RPMI7951 (cell line): ENCODE results near the gene GALNT13. TPM values are rescaled to one million over a fixed set of nuclear protein-coding genes. Genes with fewer than 3 reads are reported as not detected.

Experiments used
- DNase-seq: peaks from one replicate; pipeline ENCODE4 v3.0.0-alpha.2; 2012; ENCODE audit warnings: low read depth
- total RNA-seq: library from RNA; depleted of rRNA; stranded (reverse); fragments of >200 nt; shearing (Covaris generic); gene quantifications from 2 replicates; pipeline ENCODE4 v1.2.3, GENCODE V29; 2014; rRNA removed

The GALNT13 gene
- not detected in 2 replicates for total RNA-seq

DNA sequence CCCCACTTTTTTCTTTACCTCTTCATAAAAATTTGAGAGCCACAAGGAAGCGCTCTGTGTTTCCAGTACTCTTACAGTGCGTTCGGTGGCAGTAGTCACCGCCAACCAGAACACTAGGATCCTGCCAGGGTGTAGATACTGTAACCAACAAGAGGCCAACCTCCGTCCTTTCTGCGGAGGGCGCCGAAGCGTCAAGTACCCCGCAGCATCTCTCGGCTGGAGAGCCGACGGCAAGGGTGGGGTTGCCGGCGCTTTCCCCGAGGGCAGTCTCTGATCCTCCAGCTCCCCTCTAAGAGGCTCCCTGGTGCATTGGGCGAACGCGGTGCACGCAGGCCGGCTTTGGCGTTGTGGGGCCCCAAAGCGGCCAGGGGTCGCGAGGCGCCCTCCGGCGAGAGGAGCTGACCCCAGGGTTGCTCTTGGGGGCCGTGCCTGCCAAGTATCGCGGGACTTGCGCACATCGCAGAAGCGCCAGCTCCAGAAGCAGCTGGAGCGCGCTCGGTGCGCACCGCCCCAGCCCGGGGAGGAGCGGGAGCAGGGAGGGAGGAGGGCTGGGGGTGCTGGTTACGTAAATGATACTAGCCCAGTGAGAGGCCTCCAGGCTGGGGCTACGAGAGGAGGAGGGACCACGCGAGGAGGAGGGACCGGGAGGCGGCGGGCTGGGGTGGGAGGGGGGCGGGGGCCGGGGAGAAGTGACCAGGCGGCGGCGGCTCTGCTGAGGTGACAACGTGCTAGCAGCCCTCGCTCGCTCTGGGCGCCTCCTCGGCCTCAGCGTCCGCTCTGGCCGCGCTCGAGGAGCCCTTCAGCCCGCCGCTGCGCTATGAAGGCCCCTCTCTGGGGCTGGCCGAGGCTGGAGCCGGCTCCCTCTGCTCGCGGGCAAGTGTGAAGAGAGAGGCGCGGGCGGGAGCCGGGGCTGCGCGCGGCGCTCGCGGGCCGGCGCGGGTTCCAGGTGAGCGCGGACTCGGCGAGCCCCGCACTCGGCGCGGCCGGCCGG, at the start of gene GALNT13:
TSS of gene GALNT13 (plus strand) at position 692 of the 991 bp plus-strand sequence.
- DNase-seq: peak; percentile 5

DNA sequence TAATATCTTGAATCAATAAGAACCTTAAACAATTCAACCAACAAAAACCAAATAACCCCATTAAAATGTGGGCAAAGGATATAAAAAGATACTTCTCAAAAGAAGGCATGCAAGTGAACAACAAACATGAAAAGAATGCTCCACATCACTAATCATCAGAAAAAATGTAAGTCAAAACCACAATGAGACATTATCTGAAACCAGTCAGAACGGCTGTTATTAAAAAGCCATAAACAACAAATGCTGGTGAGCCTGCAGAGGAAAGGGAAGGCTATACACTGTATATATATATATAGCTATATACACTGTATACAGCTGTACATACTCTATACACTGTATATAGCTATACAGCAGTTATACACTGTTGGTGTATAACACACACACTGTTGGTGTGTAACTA, 47.8 kb upstream of the GALNT13 start:
- DNase-seq: no peak

DNA sequence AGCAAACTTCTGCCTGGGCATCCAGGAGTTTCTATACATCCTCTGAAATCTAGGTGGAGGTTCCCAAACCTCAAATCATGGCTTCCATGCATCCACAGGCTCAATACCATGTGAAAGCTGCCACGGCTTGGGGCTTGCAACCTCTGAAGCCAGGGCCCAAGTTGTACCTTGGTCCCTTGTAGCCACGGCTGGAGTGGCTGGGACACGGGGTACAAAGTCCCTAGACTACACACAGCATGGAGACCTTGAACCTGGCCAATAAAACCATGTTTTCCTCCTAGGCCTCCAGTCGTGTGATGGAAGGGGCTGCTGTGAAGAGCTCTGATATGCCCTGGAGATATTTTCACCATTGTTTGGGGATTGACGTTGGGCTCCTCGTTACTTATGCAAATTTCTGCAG, 43.4 kb upstream of the GALNT13 start:
- no peak for DNase-seq

DNA sequence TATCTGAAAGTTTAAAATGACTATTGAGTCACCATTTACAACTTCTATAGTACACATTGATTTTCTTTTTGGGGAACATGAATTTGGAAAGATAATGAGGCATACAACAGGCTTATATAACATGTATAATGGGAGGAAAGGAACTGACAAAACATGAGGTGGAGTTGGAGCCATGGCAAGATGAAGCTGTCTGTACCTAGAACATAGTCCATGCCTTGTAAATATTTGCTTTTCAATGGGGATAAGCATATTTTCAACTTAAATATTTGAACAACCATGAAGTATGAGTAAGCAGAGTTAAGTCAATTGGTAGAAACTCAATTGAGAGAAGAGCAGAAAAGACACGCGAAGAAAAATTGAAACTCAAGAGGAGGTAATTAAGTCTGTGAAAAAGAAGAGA, 37.1 kb upstream of the GALNT13 start:
- no peak for DNase-seq

DNA sequence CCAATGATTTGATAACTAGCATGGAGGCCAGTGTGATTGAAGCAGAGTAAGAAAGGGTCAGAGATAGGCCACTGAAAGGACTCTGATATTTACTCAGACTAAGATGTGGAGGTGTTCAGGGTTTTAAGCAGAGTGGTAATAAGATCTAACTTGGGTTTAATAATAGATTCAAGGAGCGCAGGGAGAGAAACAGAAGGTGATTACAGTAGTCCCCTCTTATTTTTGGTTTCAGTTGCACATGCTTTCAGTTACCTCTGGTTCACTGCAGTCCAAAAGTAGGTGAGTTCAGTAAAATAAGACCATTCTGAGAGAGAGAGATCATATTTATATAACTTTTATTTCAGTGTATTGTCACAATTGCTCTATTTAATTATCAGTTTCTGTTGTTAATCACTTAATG, 13.5 kb upstream of the GALNT13 start:
- no peak for DNase-seq

DNA sequence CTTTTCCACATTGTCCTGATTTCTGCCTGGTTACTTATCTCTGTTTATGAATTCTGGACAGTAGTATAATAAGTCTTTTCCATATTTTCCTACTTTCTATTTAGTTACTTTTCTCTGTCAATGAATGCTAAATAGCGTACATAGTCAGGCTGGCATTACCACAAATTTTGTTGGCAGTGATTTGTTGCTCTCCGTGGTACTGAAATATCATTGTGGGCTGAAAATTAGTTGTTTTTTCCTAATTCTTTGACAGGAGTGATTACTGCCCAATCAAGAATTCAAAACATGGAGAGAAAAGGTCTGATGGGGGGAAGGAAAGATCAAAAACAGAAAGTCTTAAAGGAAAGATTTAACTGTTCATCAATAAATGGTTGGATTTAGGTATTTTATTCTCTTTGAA, 7.7 kb upstream of the GALNT13 start:
- DNase-seq: no peak

DNA sequence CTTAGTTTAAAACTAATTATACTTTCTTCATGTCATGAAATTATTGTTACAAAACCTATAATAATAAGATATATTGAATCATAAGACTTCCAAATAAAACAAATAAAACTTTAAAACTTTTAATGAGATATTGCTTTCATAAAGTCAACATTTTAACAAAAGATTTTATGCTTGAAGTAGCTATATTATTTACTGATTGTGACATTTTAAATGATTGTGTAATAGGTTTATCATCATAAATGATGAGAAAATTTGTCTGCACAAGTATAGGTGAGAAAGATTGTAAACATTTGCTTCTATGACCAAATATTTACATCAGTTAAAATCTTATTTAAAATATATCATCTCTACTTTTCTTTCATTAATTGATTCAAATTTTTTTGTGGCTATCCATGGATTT, 5.1 kb upstream of the GALNT13 start:
- DNase-seq: no peak

DNA sequence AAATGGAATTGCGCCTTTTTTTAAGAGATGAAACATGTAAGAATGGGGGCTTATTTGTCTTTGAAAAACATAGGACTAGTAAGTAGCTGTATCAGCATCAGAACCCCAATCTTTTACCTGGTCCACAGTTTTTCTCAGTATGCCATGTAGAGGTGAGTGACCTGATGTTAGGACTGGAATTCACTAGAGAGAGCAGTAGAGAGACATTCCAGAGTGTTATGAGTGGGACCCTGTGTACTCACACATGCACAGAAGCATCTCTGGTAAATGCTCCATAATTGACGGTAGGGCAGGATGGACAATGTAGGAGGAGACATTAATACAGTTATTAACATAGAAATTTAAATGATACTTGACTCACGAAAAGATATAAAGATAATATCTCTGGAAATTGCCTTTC, 1.4 kb upstream of the GALNT13 start:
- DNase-seq: no peak

DNA sequence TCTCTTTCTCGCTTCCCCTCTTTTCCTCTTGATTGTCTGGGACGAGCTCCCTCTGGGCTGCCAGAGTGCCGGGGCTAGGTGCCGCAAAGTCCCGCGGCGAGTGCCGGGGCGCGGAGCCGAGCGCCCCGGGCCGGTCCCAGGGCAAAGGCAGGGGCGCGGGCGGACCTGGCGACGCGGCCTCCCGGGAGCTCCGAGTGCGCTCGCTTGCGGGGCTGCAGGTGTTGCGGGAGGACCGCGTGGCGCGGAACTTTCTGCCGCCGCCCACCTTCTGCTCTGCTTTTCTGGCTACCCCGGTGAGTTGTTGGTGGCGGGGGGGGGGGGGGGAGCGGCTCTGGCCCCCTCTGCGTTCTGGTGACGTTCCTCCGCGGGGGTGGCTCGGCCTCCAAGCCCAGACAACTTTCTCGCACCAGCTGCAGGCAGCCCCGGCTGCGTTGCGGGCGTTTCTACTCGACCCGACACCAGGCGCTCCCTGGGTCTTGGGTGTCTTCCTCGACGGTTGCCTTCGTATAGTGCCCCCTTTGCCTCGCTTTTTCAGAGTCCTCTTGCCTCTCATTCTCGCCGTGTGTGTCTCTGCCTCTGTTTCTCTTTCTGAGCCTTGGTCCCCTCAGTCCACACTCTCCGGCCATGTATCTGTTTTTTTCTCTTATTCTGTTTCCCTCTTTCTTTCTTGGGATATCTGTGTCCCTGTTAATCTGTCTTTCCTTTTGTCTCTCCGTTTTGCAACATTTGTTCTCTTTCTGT, 759 bp downstream of the GALNT13 start:
- no peak for DNase-seq

DNA sequence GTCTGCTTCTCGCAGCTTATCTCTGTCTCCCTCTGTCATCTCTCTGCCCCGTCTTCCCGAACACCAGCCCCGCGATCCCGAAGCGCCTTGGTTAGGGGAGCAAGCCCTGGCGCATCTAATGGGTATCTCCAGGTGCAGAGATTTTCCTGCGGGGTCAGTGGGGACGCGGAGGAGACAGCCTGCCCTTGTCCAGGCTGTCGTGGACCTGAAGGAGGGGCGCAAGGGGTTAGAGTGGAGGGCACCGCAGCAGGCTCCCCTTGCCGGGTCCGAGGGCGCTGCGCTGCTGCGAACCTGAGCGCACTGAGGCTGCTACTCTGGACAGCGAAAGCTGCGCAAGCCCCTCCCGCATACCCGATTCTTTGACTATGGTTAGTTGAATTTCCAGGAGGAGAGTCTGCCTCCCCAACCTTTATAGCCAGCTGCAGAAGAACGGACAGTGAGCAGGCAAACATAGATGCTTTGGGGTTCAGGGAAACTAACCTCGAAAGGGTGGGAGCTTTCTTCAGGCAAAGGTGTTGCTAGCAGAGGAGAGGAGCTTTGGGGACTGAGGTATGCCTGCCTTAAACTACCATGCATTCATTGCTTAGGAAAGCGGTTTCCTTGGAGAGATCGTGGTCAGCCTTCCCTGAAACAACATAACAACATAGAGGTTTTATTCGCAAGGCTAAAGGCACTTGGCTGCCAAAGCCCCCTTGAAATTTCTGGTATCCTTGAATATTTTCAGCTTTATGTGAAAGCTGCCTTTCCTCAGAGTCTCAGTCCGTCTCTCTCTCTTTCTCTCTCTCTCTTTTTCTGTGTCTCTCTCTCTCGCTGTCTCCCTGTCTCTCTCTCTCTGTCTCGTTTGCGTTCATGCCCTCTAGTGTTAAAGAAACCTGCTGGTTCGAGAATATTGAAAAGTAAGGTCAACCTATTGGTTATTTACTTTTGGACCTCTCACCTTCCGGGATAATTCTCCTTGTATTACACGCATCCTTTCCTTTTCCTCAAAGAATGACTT, 1.6 kb downstream of the GALNT13 start:
- DNase-seq: no peak

DNA sequence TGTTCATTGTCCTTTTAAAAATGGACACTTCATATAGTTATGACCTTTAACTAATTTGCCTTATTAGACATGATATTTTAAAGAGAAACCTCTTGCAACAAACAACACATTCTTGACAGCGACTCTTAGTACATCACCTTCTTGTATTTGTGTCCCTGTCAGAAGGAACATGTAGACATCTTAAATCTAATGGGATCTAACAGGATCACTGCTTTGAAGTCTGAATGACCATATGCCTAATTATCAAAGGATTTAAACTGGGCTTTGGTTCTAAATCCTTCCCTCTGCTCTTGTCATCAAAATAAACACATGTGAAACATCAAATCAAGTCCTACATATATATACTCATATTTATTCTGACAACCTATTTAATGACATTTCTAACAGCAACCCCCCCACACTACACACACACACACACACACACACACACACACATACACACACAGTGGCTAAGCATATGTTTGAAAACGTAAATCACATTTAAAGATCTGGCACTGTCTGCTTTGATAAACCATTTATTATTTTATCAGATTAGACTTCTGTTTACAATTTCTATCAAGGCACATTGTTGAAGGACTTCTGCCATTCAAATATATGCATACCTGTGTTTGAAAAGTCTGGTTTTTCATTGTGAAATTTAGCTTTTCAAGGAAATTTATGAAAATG, 4.2 kb downstream of the GALNT13 start:
- DNase-seq: no peak

DNA sequence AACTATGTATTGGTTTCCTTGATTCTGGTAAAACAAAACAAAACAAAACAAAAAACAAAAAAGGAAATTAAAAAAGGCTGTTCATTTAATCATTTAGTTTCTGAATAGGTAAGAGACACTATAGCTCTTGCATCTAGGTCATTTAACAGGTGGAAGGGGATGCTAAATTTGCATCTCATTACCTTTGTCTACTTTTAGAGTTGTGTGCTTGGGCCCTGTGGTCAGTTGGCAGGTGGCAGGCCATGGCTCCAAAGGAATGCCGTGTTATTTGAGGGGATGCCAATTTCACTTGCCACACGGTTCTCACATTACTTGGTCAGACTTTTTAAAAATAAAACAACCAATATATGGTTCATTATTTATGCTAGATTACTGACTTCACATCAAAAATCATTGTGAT, 9.2 kb downstream of the GALNT13 start:
- DNase-seq: no peak

DNA sequence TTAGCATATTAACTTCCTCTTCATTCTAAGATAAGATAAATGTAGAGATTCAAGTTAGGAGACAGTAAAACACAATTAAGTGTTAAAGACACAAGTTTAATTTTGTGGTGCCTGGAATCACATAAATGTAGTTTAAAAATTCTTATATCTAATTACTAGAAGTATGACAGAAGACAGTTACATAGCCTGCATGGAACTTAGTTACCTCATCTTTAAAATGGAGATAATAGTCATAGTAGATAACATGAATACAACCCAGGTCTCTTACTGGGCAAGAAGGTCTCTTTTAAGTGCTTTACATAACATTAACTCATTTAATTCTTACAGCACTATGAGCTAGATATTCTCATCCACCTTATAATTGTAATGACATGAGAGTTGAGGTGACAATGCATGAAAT, 15.1 kb downstream of the GALNT13 start:
- DNase-seq: no peak

DNA sequence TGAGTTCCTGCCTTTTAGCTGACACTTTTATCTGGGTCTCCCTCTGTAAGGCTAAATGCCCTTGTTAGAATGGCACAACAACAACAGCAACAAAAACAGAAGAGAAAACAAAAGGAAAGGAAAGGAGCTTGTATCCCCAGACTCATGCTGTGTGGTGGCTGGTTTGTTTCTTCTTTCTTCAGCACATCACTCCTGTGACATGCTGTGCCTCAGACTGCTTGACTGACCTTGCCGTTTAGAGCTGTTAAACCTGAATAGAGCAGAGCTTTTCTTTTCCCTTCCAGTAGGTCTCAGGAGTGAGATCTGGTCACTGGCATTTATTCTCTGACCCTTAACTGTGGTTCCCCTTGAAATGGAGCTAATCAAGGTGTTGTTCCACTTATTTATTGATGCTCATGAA, 18.9 kb downstream of the GALNT13 start:
- DNase-seq: no peak

DNA sequence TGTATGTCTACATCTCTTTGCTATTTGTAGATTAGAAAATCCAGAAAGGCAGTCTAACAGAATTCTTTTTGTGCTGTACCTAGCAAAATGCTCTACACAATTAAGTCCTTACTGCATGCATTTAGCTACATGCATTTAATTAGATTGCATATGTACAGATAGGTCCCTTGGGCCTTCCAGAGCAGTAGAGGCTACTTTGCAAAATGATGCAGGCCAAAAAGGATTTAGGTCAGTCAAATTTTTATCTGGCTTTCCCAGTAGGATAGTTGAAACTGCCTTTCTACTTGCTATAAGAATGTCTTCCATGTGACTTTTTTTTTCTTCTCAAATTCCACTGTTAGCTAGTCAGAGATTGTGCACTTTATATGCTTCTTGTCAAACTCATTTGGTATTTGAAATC, 19.3 kb downstream of the GALNT13 start:
- no peak for DNase-seq

DNA sequence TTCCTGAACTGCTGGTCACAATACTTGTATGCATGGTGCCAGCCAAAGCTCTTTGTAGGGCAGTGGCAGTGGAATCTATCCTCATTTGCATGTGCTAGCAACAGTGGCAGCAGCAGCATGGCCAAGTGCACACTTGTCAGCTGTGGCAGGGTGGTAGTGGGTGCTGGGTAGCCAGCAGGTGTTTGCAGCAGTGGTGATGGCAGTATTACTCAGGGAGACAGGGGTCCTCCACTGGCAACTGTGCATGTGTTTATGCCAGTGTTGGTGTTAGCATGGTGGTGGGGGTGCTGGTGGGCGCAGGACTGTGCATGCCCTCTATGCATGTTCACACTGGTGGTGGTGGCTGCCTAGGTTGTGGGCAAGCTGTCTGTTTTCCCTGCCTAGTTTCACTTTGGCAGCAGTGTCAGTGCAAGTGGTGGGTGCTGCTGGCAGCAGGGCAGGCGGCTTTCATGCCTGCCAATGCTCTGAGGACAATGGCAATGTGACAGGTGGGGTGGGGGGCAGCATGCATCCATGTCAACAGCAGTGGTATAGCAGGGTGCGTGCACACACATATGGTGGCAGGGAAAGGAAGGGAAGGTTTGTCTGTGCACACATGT, 41.2 kb downstream of the GALNT13 start:
- DNase-seq: no peak

DNA sequence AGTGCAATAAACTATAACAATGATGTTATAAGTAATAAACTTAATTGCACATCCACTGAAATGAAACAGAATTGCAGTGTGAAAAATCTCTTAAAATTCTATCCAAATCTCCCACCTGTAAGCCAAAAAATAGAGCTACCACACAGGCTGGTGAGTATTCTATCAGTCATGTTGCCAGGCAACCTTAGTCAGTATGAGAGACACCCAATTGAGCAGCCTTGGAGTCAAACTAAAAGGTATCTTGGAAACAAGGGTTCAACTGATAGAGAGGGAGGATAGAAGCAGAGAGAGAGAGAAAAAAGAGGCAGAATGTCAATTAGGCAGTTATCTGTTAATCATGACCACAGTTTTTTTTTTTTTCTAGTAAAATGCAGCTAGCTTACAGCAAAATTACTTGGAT, 45.8 kb downstream of the GALNT13 start:
- no peak for DNase-seq

DNA sequence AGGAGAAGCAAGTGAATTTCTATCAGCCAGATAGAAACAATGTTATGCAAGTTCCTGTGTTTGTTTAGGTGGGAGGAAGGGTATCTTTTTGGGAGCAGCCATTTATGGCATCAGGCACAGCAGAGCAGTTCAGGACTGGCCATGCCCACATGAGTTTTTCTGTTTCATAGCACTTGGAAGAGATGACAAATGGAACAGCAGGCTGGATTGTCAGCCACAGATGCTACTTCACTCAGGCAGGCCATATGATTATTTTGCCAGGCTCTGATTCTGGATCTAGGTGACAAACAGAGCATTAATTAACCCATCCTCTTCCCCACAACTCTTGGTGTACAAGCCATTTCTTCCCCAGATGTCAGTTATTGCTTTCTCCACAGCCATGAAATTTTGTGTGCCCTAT, 63.8 kb downstream of the GALNT13 start:
- DNase-seq: no peak

DNA sequence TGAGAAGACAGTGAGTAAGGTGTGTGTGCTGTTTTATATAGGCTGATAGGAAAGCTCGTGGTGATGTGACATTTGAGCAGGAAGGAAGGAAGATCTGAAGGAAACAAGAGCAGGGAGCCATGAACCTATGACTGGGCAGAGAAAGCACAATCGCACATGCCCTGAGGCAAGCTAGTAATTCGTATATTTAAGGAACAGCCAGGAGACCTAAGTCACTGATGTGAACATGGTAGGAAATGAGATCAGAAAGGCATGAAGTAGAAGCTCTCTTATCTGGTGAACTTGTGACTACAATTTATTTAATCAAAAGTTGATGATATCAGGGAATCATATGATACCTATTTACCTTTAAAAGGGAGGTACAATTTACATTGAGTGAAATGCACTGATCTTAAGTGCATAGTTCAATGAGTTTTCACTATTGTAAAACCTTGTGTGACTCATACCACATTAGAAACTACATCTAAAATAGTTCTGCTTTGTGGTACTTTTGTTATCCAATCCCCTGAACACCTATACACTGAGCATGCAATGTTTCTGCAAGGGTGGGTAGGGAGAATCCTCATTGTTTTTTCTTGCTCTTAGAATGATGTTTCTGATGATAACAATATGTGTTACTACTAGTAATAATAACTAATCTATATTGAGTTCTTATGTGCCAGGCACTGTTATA, 67.5 kb downstream of the GALNT13 start:
- DNase-seq: no peak

DNA sequence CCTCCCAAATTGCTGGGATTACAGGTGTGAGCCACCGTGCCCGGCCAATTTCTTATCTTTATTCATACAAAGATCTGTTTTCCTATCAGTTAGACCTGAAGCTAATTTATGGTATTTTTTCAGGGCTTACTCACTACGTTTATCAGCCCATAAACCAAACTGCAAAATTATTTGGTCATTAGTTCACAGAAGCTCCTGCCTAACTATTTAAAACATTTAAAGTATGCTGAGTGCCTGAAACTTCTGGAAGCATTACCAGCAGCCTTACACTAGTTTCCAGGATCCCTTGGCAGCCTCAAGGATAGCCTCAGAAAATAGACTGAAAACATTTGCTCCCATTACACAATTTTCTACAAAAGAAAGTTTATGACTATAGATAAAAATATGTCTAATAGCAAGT, 68.8 kb downstream of the GALNT13 start:
- no peak for DNase-seq
